Upper lobe of left lung (tissue), 4 donors: ENCODE results near the gene FUT8.

ENCODE experiments used
- POLR2A ChIP-seq, 4 donors: fragments of 450-650 bp; IDR thresholded peaks; one replicate each; pipeline ENCODE4 v1.5.1; 2016 to 2017; ENCODE audit warnings: antibody characterized with exemption in 4 of 4, mild to moderate bottlenecking in 2 of 4
- POLR2AphosphoS5 ChIP-seq, 2 donors: sonication (generic); formaldehyde crosslinking; IDR thresholded peaks; one replicate each; pipeline ENCODE4 v1.5.1; 2017; ENCODE audit warnings: antibody characterized with exemption in 2 of 2
- TF ChIP-seq, protein P1 (sequence below), 6 experiments: fragments of 450-650 bp in 4 of 6; fragments of 200-600 bp in 2 of 6; sonication (generic) in 2 of 6; IDR thresholded peaks; one replicate each; pipeline ENCODE4 v1.5.1; 2016 to 2019; ENCODE audit warnings: antibody characterized with exemption in 6 of 6

DNA sequence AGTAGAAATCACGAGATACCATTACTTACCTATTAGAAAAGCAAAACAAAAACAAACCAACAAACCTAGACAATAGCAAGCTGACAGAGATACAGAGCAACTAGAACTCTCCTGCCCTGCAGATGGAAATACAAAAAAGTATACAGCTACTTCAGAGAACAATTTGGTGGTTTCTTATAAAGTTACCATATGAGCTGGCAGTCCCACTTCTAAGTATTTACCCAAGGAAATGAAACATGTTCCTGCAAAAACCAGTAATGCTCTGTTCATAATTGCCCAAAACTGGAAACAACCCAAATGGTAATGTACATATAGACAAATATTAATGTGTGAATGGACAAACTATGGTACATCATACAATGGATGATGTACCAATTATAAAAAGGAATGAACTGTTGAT is 31.7 kb downstream of the FUT8 start:
- TF ChIP-seq, protein P1, sequence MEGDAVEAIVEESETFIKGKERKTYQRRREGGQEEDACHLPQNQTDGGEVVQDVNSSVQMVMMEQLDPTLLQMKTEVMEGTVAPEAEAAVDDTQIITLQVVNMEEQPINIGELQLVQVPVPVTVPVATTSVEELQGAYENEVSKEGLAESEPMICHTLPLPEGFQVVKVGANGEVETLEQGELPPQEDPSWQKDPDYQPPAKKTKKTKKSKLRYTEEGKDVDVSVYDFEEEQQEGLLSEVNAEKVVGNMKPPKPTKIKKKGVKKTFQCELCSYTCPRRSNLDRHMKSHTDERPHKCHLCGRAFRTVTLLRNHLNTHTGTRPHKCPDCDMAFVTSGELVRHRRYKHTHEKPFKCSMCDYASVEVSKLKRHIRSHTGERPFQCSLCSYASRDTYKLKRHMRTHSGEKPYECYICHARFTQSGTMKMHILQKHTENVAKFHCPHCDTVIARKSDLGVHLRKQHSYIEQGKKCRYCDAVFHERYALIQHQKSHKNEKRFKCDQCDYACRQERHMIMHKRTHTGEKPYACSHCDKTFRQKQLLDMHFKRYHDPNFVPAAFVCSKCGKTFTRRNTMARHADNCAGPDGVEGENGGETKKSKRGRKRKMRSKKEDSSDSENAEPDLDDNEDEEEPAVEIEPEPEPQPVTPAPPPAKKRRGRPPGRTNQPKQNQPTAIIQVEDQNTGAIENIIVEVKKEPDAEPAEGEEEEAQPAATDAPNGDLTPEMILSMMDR (IDR thresholded peaks at IDR 0.05) = no peak
- TF ChIP-seq POLR2A (IDR thresholded peaks at IDR 0.05) (no peak), POLR2AphosphoS5 (IDR thresholded peaks at IDR 0.05) (no peak)
